ENCODE measurements around the gene DOCK2. TPM values are rescaled to one million over a fixed set of nuclear protein-coding genes. Genes with fewer than 3 reads are reported as not detected.

The DOCK2 gene
- total and polyA plus RNA-seq, 2 donors (not counting 1 experiment from before 2014, with no cell fraction given), result 112 to 330 TPM

GRCh38 chr5:170020423-170020822 is 383.3 kb downstream of the DOCK2 start:
- WGBS (ENCODE audit: insufficient coverage), result 90% methylated on average over 3 of the region's 3 CpGs
- intact Hi-C loops (cut with micrococcal nuclease), result no loop called here
- no peak overlapping the region for H3K4me3 Mint-ChIP-seq
- H3K9me3 Mint-ChIP-seq (ENCODE audit: insufficient read depth), result no peaks in the 10 kb centered on the region
- ATAC-seq (ENCODE audit: low read depth) (no peak), DNase-seq (no peak)
- H3K9ac ChIP-seq (ENCODE audit: low read length), result no peak overlapping the region
- no peaks in the 10 kb centered on the region for H4K20me1 ChIP-seq (ENCODE audit: control insufficient read depth, insufficient read depth, low read length, poor library complexity, severe bottlenecking)
- no peaks in the 10 kb centered on the region for H3K27me3 Mint-ChIP-seq
- no peak for TF ChIP-seq EZH2 (IDR thresholded peaks at IDR 0.05; ENCODE audit: borderline replicate concordance, insufficient read depth, low read depth, low read length, poor library complexity, severe bottlenecking)
- TF ChIP-seq CTCF (IDR thresholded peaks at IDR 0.05), result no peak
- POLR2A ChIA-PET, result no interaction called here
- H2AFZ ChIP-seq (ENCODE audit: insufficient read depth, low read depth, low read length, poor library complexity, severe bottlenecking), result no peak overlapping the region
- H3K79me2 ChIP-seq (ENCODE audit: control insufficient read depth, insufficient read depth, low read length), result no peaks in the 10 kb centered on the region
- H3K4me3 ChIP-seq (ENCODE audit: control extremely low read depth in 1 of 5, extremely low read depth in 1 of 5, insufficient read depth in 1 of 5, low read depth in 2 of 5, low read length in 4 of 5), result no peak overlapping the region
- no peaks in the 10 kb centered on the region for H3K9me3 ChIP-seq (ENCODE audit: control extremely low read depth in 1 of 3, control insufficient read depth in 2 of 3, insufficient read depth in 1 of 3, low read length in 2 of 3)
- peaks cover 5 to 74% of the 10 kb centered on the region in 2 experiments for H3K36me3 ChIP-seq (replicated peaks in 1 of 2; ENCODE audit: control extremely low read depth in 1 of 2, control insufficient read depth in 1 of 2, extremely low read depth in 1 of 2, insufficient read depth in 2 of 2, low read length in 1 of 2)
- H3K27ac ChIP-seq (ENCODE audit: low read length in 2 of 2), result no peak overlapping the region
- H3K4me2 ChIP-seq (replicated peaks; ENCODE audit: low read depth, low read length, poor library complexity, severe bottlenecking), result no peak overlapping the region
- H3K27ac Mint-ChIP-seq, result no peak overlapping the region
- H3K4me1 Mint-ChIP-seq, result no peaks in the 10 kb centered on the region
- H3K4me1 ChIP-seq (ENCODE audit: control insufficient read depth in 2 of 2, insufficient read depth in 2 of 2, low read length in 2 of 2), result no peaks in the 10 kb centered on the region
- H3K27me3 ChIP-seq (replicated peaks in 1 of 4; ENCODE audit: control extremely low read depth in 1 of 4, control insufficient read depth in 3 of 4, insufficient read depth in 4 of 4, low read length in 3 of 4), result no peaks in the 10 kb centered on the region
- CTCF ChIA-PET, result no interaction called here

DNA sequence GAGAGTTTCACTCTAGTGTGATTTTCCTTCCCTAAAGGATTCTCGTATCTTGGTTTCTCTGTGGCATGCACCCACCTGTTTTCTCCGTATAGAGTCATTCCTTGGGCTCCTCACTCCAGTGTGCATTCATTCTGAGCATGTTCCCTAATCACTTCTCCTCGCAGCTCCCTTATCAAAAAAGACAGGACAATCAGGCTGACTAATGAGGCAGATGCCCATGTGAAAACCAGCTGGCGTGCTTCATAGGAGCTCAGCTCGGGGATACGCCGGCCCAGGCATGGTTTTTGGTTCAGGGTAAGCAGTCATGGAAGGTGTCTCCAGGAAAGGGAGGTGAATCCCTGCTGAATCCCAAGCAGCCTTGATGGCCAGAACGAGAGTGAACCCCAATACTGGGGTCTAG is 384.4 kb downstream of the DOCK2 start:
- H2AFZ ChIP-seq (ENCODE audit: insufficient read depth, low read depth, low read length, poor library complexity, severe bottlenecking), result no peak overlapping the region
- H3K4me1 ChIP-seq (ENCODE audit: control insufficient read depth in 2 of 2, insufficient read depth in 2 of 2, low read length in 2 of 2), result no peaks in the 10 kb centered on the region
- ChIA-PET POLR2A (no interaction called here), CTCF (no interaction called here)
- H3K4me1 Mint-ChIP-seq, result no peaks in the 10 kb centered on the region
- H3K9ac ChIP-seq (ENCODE audit: low read length), result no peak overlapping the region
- no peaks in the 10 kb centered on the region for H3K27me3 ChIP-seq (replicated peaks in 1 of 4; ENCODE audit: control extremely low read depth in 1 of 4, control insufficient read depth in 3 of 4, insufficient read depth in 4 of 4, low read length in 3 of 4)
- intact Hi-C loops (cut with micrococcal nuclease), result no loop called here
- no peak for DNase-seq
- no peak overlapping the region for H3K4me2 ChIP-seq (replicated peaks; ENCODE audit: low read depth, low read length, poor library complexity, severe bottlenecking)
- TF ChIP-seq CTCF (IDR thresholded peaks at IDR 0.05) (no peak), EZH2 (IDR thresholded peaks at IDR 0.05; ENCODE audit: borderline replicate concordance, insufficient read depth, low read depth, low read length, poor library complexity, severe bottlenecking) (no peak)
- no peaks in the 10 kb centered on the region for H3K27me3 Mint-ChIP-seq
- no peaks in the 10 kb centered on the region for H3K9me3 Mint-ChIP-seq (ENCODE audit: insufficient read depth)
- H3K27ac ChIP-seq (ENCODE audit: low read length in 2 of 2), result no peak overlapping the region
- WGBS (ENCODE audit: insufficient coverage), result 99% methylated on average over 6 of the region's 8 CpGs
- no peak overlapping the region for H3K27ac Mint-ChIP-seq
- ATAC-seq (ENCODE audit: low read depth), result no peak
- no peaks in the 10 kb centered on the region for H3K9me3 ChIP-seq (ENCODE audit: control extremely low read depth in 1 of 3, control insufficient read depth in 2 of 3, insufficient read depth in 1 of 3, low read length in 2 of 3)
- no peaks in the 10 kb centered on the region for H3K79me2 ChIP-seq (ENCODE audit: control insufficient read depth, insufficient read depth, low read length)
- no peak overlapping the region for H3K4me3 ChIP-seq (ENCODE audit: control extremely low read depth in 1 of 5, extremely low read depth in 1 of 5, insufficient read depth in 1 of 5, low read depth in 2 of 5, low read length in 4 of 5)
- peaks cover 5 to 82% of the 10 kb centered on the region in 2 experiments for H3K36me3 ChIP-seq (replicated peaks in 1 of 2; ENCODE audit: control extremely low read depth in 1 of 2, control insufficient read depth in 1 of 2, extremely low read depth in 1 of 2, insufficient read depth in 2 of 2, low read length in 1 of 2)
- H3K4me3 Mint-ChIP-seq, result no peak overlapping the region
- H4K20me1 ChIP-seq (ENCODE audit: control insufficient read depth, insufficient read depth, low read length, poor library complexity, severe bottlenecking), result no peaks in the 10 kb centered on the region
